NCI-H2196 (cell line): ENCODE data around the gene TLE1.
"Not testable (repeated sequence)": the region's sequence is repeated elsewhere in the genome, so short reads cannot be mapped to it uniquely, and the experiment has no call there.

Source experiments
- DNase-seq: peaks from one replicate; lab custom pipeline; 2025; ENCODE audit not compliant: unreplicated experiment; lab: John Stamatoyannopoulos, UW

Gene TLE1

GRCh38 chr9:81622471-81623255, 66.7 kb downstream of the TLE1 start:
- DNase-seq: no peak

- DNase-seq: no peak
Observed at GRCh38 chr9:81621785-81622259, 67.5 kb downstream of the TLE1 start.

- no peak for DNase-seq
Observed at GRCh38 chr9:81621118-81621517, 68.2 kb downstream of the TLE1 start.

- DNase-seq: no peak
Observed at GRCh38 chr9:81620002-81620390, 69.4 kb downstream of the TLE1 start.

- no peak for DNase-seq
Observed at GRCh38 chr9:81619353-81620001, 69.9 kb downstream of the TLE1 start.

- no peak for DNase-seq
Observed at GRCh38 chr9:81618923-81619322, 70.4 kb downstream of the TLE1 start.

- DNase-seq: no peak
Observed at GRCh38 chr9:81616141-81616540, 73.2 kb downstream of the TLE1 start.

GRCh38 chr9:81614335-81614734, 75.0 kb downstream of the TLE1 start:
- DNase-seq: no peak

- DNase-seq: no peak
Observed at GRCh38 chr9:81613002-81613812, 76.1 kb downstream of the TLE1 start.

GRCh38 chr9:81611664-81612063, 77.7 kb downstream of the TLE1 start:
- DNase-seq: no peak

GRCh38 chr9:81610740-81611107, 78.6 kb downstream of the TLE1 start:
- DNase-seq: no peak

- no peak for DNase-seq
Observed at GRCh38 chr9:81609782-81610739, 79.3 kb downstream of the TLE1 start.

GRCh38 chr9:81608289-81608657, 81.1 kb downstream of the TLE1 start:
- no peak for DNase-seq

GRCh38 chr9:81607593-81608288, 81.6 kb downstream of the TLE1 start:
- DNase-seq: no peak

GRCh38 chr9:81606261-81606660, 83.1 kb downstream of the TLE1 start:
- not testable (repeated sequence) for DNase-seq

GRCh38 chr9:81605170-81605670, 84.1 kb downstream of the TLE1 start:
- no peak for DNase-seq

- DNase-seq: peak; percentile 11
Observed at GRCh38 chr9:81604306-81605169, 84.8 kb downstream of the TLE1 start.

- no peak for DNase-seq
Observed at GRCh38 chr9:81602887-81603680, 86.3 kb downstream of the TLE1 start.
